HG03460 (cell line): Measurements from ENCODE around the gene C3orf33.
"Not testable (repeated sequence)": the region's sequence is repeated elsewhere in the genome, so short reads cannot be mapped to it uniquely, and the experiment has no call there.

Experiments
- ATAC-seq: cut with Tn5 transposase; IDR thresholded peaks from one replicate; pipeline ENCODE4 v1.9.1; 2021; ENCODE audit not compliant: unreplicated experiment

C3orf33 gene, protein sequence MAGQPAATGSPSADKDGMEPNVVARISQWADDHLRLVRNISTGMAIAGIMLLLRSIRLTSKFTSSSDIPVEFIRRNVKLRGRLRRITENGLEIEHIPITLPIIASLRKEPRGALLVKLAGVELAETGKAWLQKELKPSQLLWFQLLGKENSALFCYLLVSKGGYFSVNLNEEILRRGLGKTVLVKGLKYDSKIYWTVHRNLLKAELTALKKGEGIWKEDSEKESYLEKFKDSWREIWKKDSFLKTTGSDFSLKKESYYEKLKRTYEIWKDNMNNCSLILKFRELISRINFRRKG

DNA sequence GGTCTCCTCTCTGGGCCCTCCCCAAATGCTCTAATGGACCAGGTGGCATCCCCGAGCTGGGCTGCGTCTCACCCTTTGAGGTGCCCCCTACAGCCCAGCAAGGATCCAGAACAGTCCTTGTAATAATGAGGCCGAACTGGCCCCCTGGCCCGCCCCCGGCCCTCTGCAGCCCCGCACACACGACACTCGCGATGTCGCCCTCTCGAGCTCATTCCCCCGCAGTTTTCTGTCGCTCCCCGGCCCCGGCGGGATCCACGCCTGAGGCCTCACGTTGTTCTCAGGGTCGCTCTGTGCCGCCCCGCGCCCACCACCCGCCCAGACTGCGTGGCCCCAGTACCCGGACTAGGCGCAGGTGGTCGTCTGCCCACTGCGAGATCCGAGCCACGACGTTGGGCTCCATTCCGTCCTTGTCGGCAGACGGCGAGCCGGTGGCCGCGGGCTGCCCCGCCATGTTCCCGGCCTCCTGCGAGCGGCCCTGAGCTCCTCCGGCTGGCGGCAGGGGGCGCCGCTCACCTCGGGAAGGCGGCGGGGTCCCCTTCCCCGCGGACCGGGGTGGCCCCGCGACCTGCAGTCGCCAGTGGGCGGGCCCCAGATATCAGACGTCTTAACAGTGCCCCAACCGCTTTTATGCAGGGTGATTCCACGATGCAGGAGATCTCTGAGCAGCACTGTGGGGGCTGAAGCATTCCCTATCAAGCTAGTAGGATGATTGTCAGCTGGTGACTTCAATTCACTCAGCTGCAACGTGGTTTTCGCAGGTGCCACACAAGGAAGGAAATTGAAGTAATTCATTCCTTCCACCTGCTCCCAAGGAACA, at the start of gene C3orf33:
Gene C3orf33 (minus strand): TSS at position 477 of the 817 bp plus-strand sequence. CDS start 26 bp downstream, at position 451.
- ATAC-seq, result peak; percentile 97

DNA sequence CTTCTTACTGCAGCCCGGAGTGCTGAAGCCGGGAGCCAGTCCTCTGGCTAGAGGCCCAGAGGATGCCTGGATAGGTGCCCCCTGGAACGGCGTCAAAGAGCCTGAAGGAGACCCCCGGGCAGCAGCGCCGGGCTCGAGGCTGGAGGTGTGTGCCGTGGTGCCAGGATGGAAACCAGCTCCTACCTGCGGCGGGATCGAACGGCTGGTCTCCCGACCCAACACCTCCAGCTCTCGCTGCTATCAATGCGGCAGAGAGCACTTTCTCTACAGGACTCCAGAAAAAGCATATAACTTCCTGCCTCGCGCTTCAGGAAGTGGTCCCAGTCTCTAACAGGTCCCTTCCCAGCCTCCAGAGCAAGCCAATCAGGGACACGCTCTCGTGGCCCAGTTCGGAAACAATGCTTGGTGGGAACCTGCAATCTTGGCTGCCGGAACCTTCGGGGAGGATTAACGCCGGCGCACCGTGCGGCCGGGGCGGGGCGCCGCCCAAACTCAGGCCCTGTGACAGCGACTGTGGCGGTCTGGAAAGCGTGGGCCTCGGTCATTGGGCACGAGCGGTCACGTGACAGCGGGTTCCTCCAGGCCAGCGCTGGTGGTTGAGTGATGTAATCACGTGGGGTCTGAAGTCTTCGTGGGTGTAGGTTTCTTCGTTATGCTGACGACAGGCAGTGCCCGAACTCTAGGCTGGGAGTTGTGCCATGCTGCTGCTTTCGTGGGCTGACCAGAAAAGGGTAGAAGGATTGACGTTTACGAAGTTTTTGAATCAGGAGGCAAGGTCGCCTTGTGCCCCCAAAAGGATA, 48.3 kb upstream of the C3orf33 start, which contains the start of gene SLC33A1:
Gene SLC33A1 (minus strand): TSS at position 287 of the 800 bp plus-strand sequence. CDS start 430 bp downstream, outside the sequence.
- ATAC-seq, result peak; percentile 94

- ATAC-seq, result peak; percentile 9
These were observed 47.4 kb upstream of the C3orf33 start for GRCh38 chr3:155853214-155854140.

DNA sequence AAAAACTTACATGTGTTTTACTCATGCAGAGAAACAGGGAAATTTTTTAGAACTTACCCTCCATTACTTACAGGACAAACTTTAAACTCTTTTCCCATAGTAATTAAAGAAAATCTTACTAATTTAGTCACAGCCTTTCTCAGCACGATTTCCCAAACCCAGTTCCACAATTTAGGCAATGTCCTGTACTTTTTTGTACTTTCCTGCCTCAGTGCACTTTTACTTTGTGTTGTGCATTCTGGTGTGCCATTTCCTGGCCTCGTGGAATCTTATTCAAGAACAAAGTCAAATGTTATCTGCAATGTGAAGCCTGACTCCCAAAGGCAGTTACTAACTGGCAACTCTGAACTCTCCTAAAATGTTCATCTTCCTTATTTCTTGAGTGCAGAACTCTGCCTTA, 46.3 kb upstream of the C3orf33 start:
- no peak for ATAC-seq

GRCh38 chr3:155849404-155849803, 43.3 kb upstream of the C3orf33 start:
- ATAC-seq, result not testable (repeated sequence)

GRCh38 chr3:155847993-155848392, 41.9 kb upstream of the C3orf33 start:
- no peak for ATAC-seq

GRCh38 chr3:155846119-155846518, 40.0 kb upstream of the C3orf33 start:
- ATAC-seq, result no peak

- no peak for ATAC-seq
These were observed 37.5 kb upstream of the C3orf33 start for GRCh38 chr3:155843569-155843968.

DNA sequence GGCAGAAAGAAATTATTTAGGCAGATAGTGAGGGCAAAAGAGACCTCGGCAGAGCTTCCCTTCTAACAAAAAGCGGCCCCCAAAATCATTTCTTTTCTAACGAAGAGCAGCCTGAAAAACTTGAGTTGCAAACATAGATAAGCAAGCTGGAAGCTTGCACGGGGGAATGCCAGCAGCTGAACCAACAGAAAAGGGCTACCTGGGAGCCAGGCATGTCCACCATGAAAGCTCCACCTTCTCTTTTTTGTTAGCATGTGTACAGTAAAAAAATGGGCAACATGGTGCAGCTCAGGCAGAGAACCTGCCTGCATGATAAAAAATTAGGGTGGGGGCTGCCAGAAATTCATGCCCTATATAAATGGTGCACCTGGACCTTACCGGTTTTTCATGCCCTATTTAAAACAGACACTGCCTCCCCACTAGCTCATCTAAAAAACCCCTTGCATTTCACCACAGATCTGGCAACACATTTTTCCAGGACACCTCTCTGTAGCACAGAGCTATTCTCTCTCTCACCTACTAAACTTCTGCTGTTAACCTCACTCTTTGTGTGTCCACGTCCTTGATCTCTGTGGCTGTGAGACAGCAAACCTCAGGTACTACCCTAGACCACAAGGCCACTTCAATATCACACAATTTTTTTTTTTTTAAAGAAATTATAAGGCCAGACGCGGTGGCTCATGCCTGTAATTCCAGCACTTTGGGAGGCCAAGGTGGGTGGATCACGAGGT, 29.4 kb upstream of the C3orf33 start:
- no peak for ATAC-seq

- not testable (repeated sequence) for ATAC-seq
These were observed 22.5 kb upstream of the C3orf33 start for GRCh38 chr3:155828490-155829098.

DNA sequence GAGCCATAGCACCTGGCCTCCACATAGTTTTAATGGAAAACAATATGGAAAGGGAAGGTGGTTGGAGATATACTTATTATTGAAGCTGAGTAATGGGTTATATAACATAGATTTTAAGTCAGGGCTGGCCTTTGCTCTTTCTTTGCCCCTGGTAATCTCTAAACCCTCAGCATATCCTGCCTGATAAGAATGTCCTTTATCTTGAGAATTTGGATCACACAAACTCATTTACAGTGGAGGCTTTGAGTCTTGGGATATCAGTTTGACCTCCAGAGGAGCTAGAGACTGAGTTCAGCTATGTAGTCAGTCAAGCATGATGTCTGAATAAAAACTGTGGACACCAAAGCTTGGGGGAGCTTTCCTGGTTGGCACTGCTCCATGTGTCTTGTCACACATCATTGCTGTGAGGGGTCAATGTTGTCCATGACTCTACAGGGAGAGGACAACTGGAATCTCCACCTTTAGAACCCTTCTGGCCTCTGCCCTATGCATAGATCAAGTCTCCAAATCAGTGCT, 9.0 kb upstream of the C3orf33 start:
- no peak for ATAC-seq

GRCh38 chr3:155813224-155813623, 7.1 kb upstream of the C3orf33 start:
- not testable (repeated sequence) for ATAC-seq

GRCh38 chr3:155809181-155809580, 3.1 kb upstream of the C3orf33 start:
- no peak for ATAC-seq

GRCh38 chr3:155807823-155808222, 1.7 kb upstream of the C3orf33 start:
- no peak for ATAC-seq

GRCh38 chr3:155805204-155805801, 775 bp downstream of the C3orf33 start:
- ATAC-seq, result peak; percentile 24

GRCh38 chr3:155804323-155804722, 1.8 kb downstream of the C3orf33 start:
- no peak for ATAC-seq

DNA sequence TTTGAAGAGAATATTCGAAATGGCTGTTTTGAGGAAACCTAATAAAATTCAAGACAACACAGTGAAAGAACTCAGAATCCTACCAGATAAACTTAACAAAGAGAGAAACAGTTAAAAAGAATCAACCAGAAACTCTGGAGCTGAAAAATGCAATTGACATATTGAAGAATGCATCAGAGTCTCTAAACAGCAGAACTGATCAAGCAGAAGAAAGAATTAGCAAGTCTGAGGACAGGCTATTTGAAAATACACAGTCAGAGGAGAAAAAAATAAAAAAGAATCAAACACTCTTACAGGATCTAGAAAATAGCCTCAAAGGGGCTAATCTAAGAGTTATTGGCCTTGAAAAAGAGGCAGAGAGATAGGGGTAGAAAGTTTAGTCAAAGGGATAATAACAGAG, 13.5 kb downstream of the C3orf33 start:
- ATAC-seq, result no peak

GRCh38 chr3:155791190-155791589, 14.9 kb downstream of the C3orf33 start:
- ATAC-seq, result no peak
